ENCODE results near the gene ELK3.

The ELK3 gene

DNA sequence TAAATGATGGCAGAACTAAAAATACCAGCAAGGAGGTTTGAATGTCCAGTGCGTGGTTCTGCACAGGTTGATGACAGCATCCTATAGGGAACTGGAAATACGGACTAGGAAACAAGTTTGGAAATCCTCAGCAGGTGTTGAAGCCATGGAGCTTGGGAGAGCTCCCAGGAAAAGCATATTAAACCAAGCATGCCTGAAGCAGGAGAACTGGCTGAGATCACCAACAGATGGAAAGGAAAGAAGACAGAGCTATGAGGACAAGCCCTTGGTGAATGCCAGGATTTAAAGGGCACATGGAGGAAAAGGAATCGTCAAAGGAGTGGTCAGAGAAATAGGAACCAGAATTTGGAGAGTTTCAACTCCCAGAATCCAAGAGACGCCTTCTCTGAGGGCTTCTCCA lies 21.2 kb upstream of the ELK3 start:
- H3K9me3 ChIP-seq (ENCODE audit: insufficient read depth, low read length): peaks cover 8% of the 10 kb centered on the region; the same call in 1 of the 2 replicates
- H3K36me3 ChIP-seq (ENCODE audit: low read length): no peaks in the 10 kb centered on the region
- no peaks in the 10 kb centered on the region for H3F3A ChIP-seq (ENCODE audit: insufficient read depth)
- H3K27me3 ChIP-seq (ENCODE audit: low read length): no peaks in the 10 kb centered on the region
- no peak overlapping the region for H3K9ac ChIP-seq (ENCODE audit: low read length)
- H3K9me2 ChIP-seq (replicated peaks; ENCODE audit: insufficient read depth, low read length): no peaks in the 10 kb centered on the region
- H4K20me1 ChIP-seq (ENCODE audit: low read depth, low read length): no peaks in the 10 kb centered on the region
- H3K4me2 ChIP-seq (ENCODE audit: low read depth, low read length, poor library complexity, severe bottlenecking): no peak overlapping the region
- TF ChIP-seq CTCF (IDR thresholded peaks at IDR 0.05; ENCODE audit: insufficient read depth, low read length, poor library complexity, severe bottlenecking): no peak
- no peak for TF ChIP-seq EZH2phosphoT487 (conservative IDR thresholded peaks at IDR 0.05; ENCODE audit: low read length)
- H3K79me2 ChIP-seq (ENCODE audit: insufficient read depth, low read length): no peaks in the 10 kb centered on the region
- no peak overlapping the region for H2AFZ ChIP-seq (ENCODE audit: low read depth, low read length, severe bottlenecking)
- no peak overlapping the region for H3K4me3 ChIP-seq (ENCODE audit: insufficient read depth, low read length, poor library complexity, severe bottlenecking)
- no peak overlapping the region for H3K27ac ChIP-seq (ENCODE audit: low read depth, low read length)

GRCh38 chr12:96176575-96176974 lies 17.6 kb upstream of the ELK3 start:
- Histone ChIP-seq H3K36me3 (ENCODE audit: low read length) (no peaks in the 10 kb centered on the region), H3K4me3 (ENCODE audit: insufficient read depth, low read length, poor library complexity, severe bottlenecking) (no peak overlapping the region), H3K27me3 (ENCODE audit: low read length) (no peaks in the 10 kb centered on the region), H4K20me1 (ENCODE audit: low read depth, low read length) (no peaks in the 10 kb centered on the region), H3K9me2 (replicated peaks; ENCODE audit: insufficient read depth, low read length) (no peaks in the 10 kb centered on the region), H3K4me2 (ENCODE audit: low read depth, low read length, poor library complexity, severe bottlenecking) (no peak overlapping the region), H3K9me3 (ENCODE audit: insufficient read depth, low read length) (peaks cover 8% of the 10 kb centered on the region; the same call in 1 of the 2 replicates), H3K79me2 (ENCODE audit: insufficient read depth, low read length) (no peaks in the 10 kb centered on the region), H3K9ac (ENCODE audit: low read length) (no peak overlapping the region), H3K27ac (ENCODE audit: low read depth, low read length) (no peak overlapping the region), H2AFZ (ENCODE audit: low read depth, low read length, severe bottlenecking) (no peak overlapping the region), H3F3A (ENCODE audit: insufficient read depth) (no peaks in the 10 kb centered on the region)
- TF ChIP-seq CTCF (IDR thresholded peaks at IDR 0.05; ENCODE audit: insufficient read depth, low read length, poor library complexity, severe bottlenecking) (no peak), EZH2phosphoT487 (conservative IDR thresholded peaks at IDR 0.05; ENCODE audit: low read length) (no peak)

DNA sequence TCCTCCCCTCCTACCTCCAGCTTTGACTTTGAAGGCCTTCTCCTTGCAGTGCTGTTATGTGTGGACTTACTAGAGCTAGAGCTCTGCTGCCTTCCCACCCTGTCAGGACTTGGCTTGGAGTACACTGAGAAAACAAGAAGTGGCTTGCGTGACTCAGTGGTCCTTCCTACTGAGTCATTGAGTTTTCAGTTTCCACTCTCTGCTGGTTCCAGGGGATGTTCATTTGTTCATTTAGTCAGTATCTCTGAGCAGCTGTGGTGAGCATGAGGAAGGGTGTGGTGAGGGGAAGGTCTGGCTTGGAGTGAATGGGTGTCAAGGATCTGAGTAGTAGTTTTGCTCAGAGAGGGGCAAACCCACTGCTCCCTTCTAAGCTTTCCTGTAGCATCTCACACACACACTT lies 17.2 kb upstream of the ELK3 start:
- Histone ChIP-seq H3K9me3 (ENCODE audit: insufficient read depth, low read length) (peaks cover 8% of the 10 kb centered on the region; the same call in 1 of the 2 replicates), H3K9ac (ENCODE audit: low read length) (no peak overlapping the region), H4K20me1 (ENCODE audit: low read depth, low read length) (no peaks in the 10 kb centered on the region), H3K27ac (ENCODE audit: low read depth, low read length) (no peak overlapping the region), H3K9me2 (replicated peaks; ENCODE audit: insufficient read depth, low read length) (no peaks in the 10 kb centered on the region), H2AFZ (ENCODE audit: low read depth, low read length, severe bottlenecking) (no peak overlapping the region), H3K79me2 (ENCODE audit: insufficient read depth, low read length) (no peaks in the 10 kb centered on the region), H3K36me3 (ENCODE audit: low read length) (no peaks in the 10 kb centered on the region), H3K4me3 (ENCODE audit: insufficient read depth, low read length, poor library complexity, severe bottlenecking) (no peak overlapping the region), H3K4me2 (ENCODE audit: low read depth, low read length, poor library complexity, severe bottlenecking) (no peak overlapping the region), H3F3A (ENCODE audit: insufficient read depth) (no peaks in the 10 kb centered on the region), H3K27me3 (ENCODE audit: low read length) (no peaks in the 10 kb centered on the region)
- TF ChIP-seq EZH2phosphoT487 (conservative IDR thresholded peaks at IDR 0.05; ENCODE audit: low read length): no peak
- no peak for TF ChIP-seq CTCF (IDR thresholded peaks at IDR 0.05; ENCODE audit: insufficient read depth, low read length, poor library complexity, severe bottlenecking)
